ENCODE measurements around the gene MYH9. TPM values are rescaled to one million over a fixed set of nuclear protein-coding genes. Genes with fewer than 3 reads are reported as not detected.
"Not testable (repeated sequence)": the region's sequence is repeated elsewhere in the genome, so short reads cannot be mapped to it uniquely, and the experiment has no call there.

MYH9 gene
- total and polyA plus RNA-seq, 2 experiments from 2014 or later, result 140 to 188 TPM

- Histone ChIP-seq H3K36me3 (replicated peaks; ENCODE audit: insufficient read depth, low read depth) (no peaks in the 10 kb centered on the region), H3K79me2 (peaks cover 8% of the 10 kb centered on the region), H3K4me1 (ENCODE audit: insufficient read depth) (peaks cover 6% of the 10 kb centered on the region), H3K27ac (peak overlapping the region; percentile 63), H3K9me2 (replicated peaks; ENCODE audit: insufficient read depth) (no peaks in the 10 kb centered on the region), H4K20me1 (ENCODE audit: insufficient read depth, poor library complexity, severe bottlenecking) (peaks cover under 1% of the 10 kb centered on the region), H3K4me3 (no peak overlapping the region), H3K27me3 (no peaks in the 10 kb centered on the region), H3K9me3 (ENCODE audit: low read depth) (no peaks in the 10 kb centered on the region), H3K4me2 (no peak overlapping the region), H2AFZ (no peak overlapping the region)
- TF ChIP-seq EZH2phosphoT487 (IDR thresholded peaks at IDR 0.05; ENCODE audit: low read depth, severe bottlenecking, unreplicated experiment) (no peak), EZH2 (IDR thresholded peaks at IDR 0.05; ENCODE audit: borderline replicate concordance) (no peak)
- TF ChIP-seq, protein P1, sequence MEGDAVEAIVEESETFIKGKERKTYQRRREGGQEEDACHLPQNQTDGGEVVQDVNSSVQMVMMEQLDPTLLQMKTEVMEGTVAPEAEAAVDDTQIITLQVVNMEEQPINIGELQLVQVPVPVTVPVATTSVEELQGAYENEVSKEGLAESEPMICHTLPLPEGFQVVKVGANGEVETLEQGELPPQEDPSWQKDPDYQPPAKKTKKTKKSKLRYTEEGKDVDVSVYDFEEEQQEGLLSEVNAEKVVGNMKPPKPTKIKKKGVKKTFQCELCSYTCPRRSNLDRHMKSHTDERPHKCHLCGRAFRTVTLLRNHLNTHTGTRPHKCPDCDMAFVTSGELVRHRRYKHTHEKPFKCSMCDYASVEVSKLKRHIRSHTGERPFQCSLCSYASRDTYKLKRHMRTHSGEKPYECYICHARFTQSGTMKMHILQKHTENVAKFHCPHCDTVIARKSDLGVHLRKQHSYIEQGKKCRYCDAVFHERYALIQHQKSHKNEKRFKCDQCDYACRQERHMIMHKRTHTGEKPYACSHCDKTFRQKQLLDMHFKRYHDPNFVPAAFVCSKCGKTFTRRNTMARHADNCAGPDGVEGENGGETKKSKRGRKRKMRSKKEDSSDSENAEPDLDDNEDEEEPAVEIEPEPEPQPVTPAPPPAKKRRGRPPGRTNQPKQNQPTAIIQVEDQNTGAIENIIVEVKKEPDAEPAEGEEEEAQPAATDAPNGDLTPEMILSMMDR (IDR thresholded peaks at IDR 0.05; ENCODE audit: poor library complexity), result no peak
- no peak for DNase-seq (ENCODE audit: low spot score)
- WGBS (ENCODE audit: low lambda C conversion rate, missing lambda C conversion rate), result 95% methylated on average over 3 of the region's 3 CpGs
Measured at GRCh38 chr22:36391638-36392037, 3.9 kb upstream of the MYH9 start.

- not testable (repeated sequence) for H3K9me2 ChIP-seq (replicated peaks; ENCODE audit: insufficient read depth); H2AFZ ChIP-seq; H3K27me3 ChIP-seq; H3K9me3 ChIP-seq (ENCODE audit: low read depth); H3K36me3 ChIP-seq (replicated peaks; ENCODE audit: insufficient read depth, low read depth); DNase-seq (ENCODE audit: low spot score); H3K4me3 ChIP-seq; H3K27ac ChIP-seq
- Histone ChIP-seq H4K20me1 (ENCODE audit: insufficient read depth, poor library complexity, severe bottlenecking) (peaks cover 25% of the 10 kb centered on the region), H3K4me1 (ENCODE audit: insufficient read depth) (peaks cover 15% of the 10 kb centered on the region), H3K4me2 (peak overlapping the region; percentile 69), H3K79me2 (peaks cover 33% of the 10 kb centered on the region)
- 91% methylated on average over 14 of the region's 14 CpGs for WGBS (ENCODE audit: low lambda C conversion rate, missing lambda C conversion rate)
Measured at GRCh38 chr22:36389122-36389521, 1.4 kb upstream of the MYH9 start.

GRCh38 chr22:36387709-36387958, 133 bp downstream of the MYH9 start:
- peak overlapping the region; percentile 87 for H3K27ac ChIP-seq
- H3K4me3 ChIP-seq, result peak overlapping the region; percentile 50
- TF ChIP-seq EZH2 (IDR thresholded peaks at IDR 0.05; ENCODE audit: borderline replicate concordance) (no peak), EZH2phosphoT487 (IDR thresholded peaks at IDR 0.05; ENCODE audit: low read depth, severe bottlenecking, unreplicated experiment) (no peak)
- TF ChIP-seq, protein P1 (IDR thresholded peaks at IDR 0.05; ENCODE audit: poor library complexity), result no peak
- no peak overlapping the region for H2AFZ ChIP-seq
- no peaks in the 10 kb centered on the region for H3K36me3 ChIP-seq (replicated peaks; ENCODE audit: insufficient read depth, low read depth)
- peak overlapping the region; percentile 95 for H3K4me2 ChIP-seq
- no peaks in the 10 kb centered on the region for H3K9me3 ChIP-seq (ENCODE audit: low read depth)
- peaks cover 40% of the 10 kb centered on the region for H4K20me1 ChIP-seq (ENCODE audit: insufficient read depth, poor library complexity, severe bottlenecking)
- WGBS (ENCODE audit: low lambda C conversion rate, missing lambda C conversion rate), result 0% methylated on average over 3 of the region's 31 CpGs
- no peaks in the 10 kb centered on the region for H3K27me3 ChIP-seq
- H3K4me1 ChIP-seq (ENCODE audit: insufficient read depth), result peaks cover 15% of the 10 kb centered on the region
- no peaks in the 10 kb centered on the region for H3K9me2 ChIP-seq (replicated peaks; ENCODE audit: insufficient read depth)
- DNase-seq (ENCODE audit: low spot score), result no peak
- peaks cover 48% of the 10 kb centered on the region for H3K79me2 ChIP-seq

DNA sequence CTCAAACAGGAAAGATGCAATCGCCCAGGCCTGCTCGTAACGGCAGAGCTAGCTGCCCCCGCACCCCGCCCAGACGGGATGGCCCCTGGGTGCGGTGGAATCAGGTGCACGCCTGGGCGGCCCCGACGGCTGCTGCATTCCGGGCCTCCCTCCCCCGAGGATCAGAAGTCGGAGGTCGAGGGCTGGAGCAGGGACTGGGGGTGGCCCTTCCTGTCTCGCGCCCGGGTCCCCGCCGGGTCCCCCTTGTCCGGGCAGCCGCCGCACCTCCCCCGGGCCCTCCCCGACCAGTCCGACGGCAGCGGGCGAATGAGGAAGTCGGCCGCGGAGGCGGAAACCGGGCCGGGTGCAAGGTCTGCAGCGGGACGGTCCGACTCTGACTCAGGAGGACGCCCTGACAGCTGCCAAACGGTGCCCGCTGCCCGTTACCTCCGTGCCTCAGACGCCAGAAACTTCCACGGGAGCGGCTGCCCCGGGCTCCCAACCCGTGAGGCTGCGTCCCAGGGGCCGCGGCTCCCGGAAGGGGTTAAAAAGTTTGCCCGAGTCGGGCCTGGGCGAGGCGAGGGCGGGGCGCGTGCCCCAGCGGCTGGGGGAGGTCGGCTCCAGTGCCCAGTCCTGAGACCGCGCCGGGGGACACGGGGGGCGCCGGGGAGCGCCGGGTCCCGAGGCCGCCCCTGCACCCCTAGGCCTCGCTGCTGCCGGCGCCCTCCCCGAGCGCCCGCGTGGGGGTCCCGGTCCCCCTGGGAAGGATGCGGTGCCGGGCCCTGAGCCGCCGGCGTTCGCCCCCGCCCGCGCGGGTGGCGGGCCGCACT, 663 bp downstream of the MYH9 start:
- under 1% methylated on average over 44 of the region's 91 CpGs for WGBS (ENCODE audit: low lambda C conversion rate, missing lambda C conversion rate)
- Histone ChIP-seq H3K4me1 (ENCODE audit: insufficient read depth) (peaks cover 15% of the 10 kb centered on the region), H3K27ac (peak overlapping the region; percentile 87), H3K4me2 (peak overlapping the region; percentile 95), H3K4me3 (peak overlapping the region; percentile 50), H3K79me2 (peaks cover 53% of the 10 kb centered on the region), H3K9me3 (ENCODE audit: low read depth) (no peaks in the 10 kb centered on the region), H3K27me3 (no peaks in the 10 kb centered on the region), H3K36me3 (replicated peaks; ENCODE audit: insufficient read depth, low read depth) (no peaks in the 10 kb centered on the region), H2AFZ (no peak overlapping the region), H4K20me1 (ENCODE audit: insufficient read depth, poor library complexity, severe bottlenecking) (peaks cover 46% of the 10 kb centered on the region), H3K9me2 (replicated peaks; ENCODE audit: insufficient read depth) (no peaks in the 10 kb centered on the region)
- DNase-seq (ENCODE audit: low spot score), result peak; percentile 76
- no peak for TF ChIP-seq EZH2 (IDR thresholded peaks at IDR 0.05; ENCODE audit: borderline replicate concordance)
- TF ChIP-seq, protein P1 (IDR thresholded peaks at IDR 0.05; ENCODE audit: poor library complexity), result no peak
- TF ChIP-seq EZH2phosphoT487 (IDR thresholded peaks at IDR 0.05; ENCODE audit: low read depth, severe bottlenecking, unreplicated experiment), result no peak

Data from hepatocyte (in vitro differentiated cells).